ENCODE data around the gene OSTM1. TPM values are rescaled to one million over a fixed set of nuclear protein-coding genes. Genes with fewer than 3 reads are reported as not detected.
A peak's percentile ranks its signal among the peaks of the same experiment; 100 is the strongest.

OSTM1 gene
- polyA plus RNA-seq, 1 donor from 2014 or later = 54.7 TPM

DNA sequence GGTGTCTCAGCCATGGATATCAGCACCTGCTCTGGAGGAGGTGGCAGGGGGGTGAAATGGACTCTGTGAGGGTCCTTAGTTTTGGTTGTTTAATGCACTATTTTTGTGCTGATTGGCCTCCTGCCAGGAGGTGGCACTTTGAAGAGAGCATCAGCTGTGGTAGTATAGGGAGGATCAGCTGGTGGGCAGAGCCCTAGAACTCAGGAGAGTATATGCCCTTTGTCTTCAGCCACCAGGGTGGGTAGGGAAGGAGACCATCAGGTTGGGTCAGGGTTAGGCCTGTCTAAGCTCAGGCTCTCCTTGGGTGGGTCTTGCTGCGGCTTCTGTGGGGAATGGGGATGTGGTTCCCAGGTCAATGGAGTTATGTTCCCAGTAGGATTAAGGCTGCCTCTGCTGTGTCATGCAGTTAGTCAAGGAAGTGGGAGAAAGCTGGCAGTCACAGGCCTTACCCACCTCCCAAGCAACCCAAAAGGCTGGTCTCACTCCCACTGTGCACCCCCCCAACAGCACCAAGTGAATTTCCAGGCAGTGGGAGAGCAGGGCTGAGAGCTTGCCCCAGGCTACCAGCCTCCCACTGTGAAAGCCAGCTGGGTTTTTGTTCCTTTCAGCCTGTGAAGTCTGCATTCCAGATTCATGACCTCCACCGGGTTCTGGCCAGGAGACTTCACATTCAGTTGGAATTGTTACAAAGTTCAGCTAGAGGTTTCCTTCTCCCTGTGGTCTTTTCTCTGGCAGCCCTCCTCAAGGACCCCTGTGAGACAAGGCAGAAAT lies 5.7 kb upstream of the OSTM1 start:
- no peak for TF ChIP-seq EZH2 (IDR thresholded peaks at IDR 0.05; ENCODE audit: borderline replicate concordance, insufficient read depth, low read length, poor library complexity, severe bottlenecking)
- no peak for TF ChIP-seq MXI1 (conservative IDR thresholded peaks at IDR 0.05; ENCODE audit: poor library complexity, severe bottlenecking)
- TF ChIP-seq, protein P1, sequence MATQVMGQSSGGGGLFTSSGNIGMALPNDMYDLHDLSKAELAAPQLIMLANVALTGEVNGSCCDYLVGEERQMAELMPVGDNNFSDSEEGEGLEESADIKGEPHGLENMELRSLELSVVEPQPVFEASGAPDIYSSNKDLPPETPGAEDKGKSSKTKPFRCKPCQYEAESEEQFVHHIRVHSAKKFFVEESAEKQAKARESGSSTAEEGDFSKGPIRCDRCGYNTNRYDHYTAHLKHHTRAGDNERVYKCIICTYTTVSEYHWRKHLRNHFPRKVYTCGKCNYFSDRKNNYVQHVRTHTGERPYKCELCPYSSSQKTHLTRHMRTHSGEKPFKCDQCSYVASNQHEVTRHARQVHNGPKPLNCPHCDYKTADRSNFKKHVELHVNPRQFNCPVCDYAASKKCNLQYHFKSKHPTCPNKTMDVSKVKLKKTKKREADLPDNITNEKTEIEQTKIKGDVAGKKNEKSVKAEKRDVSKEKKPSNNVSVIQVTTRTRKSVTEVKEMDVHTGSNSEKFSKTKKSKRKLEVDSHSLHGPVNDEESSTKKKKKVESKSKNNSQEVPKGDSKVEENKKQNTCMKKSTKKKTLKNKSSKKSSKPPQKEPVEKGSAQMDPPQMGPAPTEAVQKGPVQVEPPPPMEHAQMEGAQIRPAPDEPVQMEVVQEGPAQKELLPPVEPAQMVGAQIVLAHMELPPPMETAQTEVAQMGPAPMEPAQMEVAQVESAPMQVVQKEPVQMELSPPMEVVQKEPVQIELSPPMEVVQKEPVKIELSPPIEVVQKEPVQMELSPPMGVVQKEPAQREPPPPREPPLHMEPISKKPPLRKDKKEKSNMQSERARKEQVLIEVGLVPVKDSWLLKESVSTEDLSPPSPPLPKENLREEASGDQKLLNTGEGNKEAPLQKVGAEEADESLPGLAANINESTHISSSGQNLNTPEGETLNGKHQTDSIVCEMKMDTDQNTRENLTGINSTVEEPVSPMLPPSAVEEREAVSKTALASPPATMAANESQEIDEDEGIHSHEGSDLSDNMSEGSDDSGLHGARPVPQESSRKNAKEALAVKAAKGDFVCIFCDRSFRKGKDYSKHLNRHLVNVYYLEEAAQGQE (IDR thresholded peaks at IDR 0.05; ENCODE audit: borderline replicate concordance) = no peak
- TF ChIP-seq POLR2AphosphoS5 (IDR thresholded peaks at IDR 0.05) = no peak
- Histone ChIP-seq H3K79me2 (replicated peaks; ENCODE audit: insufficient read depth, low read length) (no peaks in the 10 kb centered on the region), H3K27ac (ENCODE audit: low read length) (no peak overlapping the region), H3K27me3 (ENCODE audit: insufficient read depth, low read depth, low read length) (no peaks in the 10 kb centered on the region), H3K4me2 (ENCODE audit: low read length) (no peak overlapping the region), H2AFZ (ENCODE audit: low read depth, low read length) (no peak overlapping the region), H3K4me3 (ENCODE audit: low read length) (no peak overlapping the region), H3K9ac (ENCODE audit: low read length) (no peak overlapping the region), H3F3A (ENCODE audit: insufficient read depth, low read length, poor library complexity, severe bottlenecking) (no peaks in the 10 kb centered on the region), H3K9me3 (ENCODE audit: low read length) (no peaks in the 10 kb centered on the region), H3K9me2 (ENCODE audit: insufficient read depth, low read length) (no peaks in the 10 kb centered on the region), H3K36me3 (ENCODE audit: insufficient read depth, low read length) (no peaks in the 10 kb centered on the region), H4K20me1 (ENCODE audit: insufficient read depth) (no peaks in the 10 kb centered on the region)

- Histone ChIP-seq H4K20me1 (ENCODE audit: insufficient read depth) (no peaks in the 10 kb centered on the region), H3K9me2 (ENCODE audit: insufficient read depth, low read length) (no peaks in the 10 kb centered on the region), H3K79me2 (replicated peaks; ENCODE audit: insufficient read depth, low read length) (peaks cover 11% of the 10 kb centered on the region), H3K4me2 (ENCODE audit: low read length) (no peak overlapping the region), H3K36me3 (ENCODE audit: insufficient read depth, low read length) (no peaks in the 10 kb centered on the region), H3K4me3 (ENCODE audit: low read length) (no peak overlapping the region), H3K27ac (ENCODE audit: low read length) (no peak overlapping the region), H3K27me3 (ENCODE audit: insufficient read depth, low read depth, low read length) (no peaks in the 10 kb centered on the region), H3K9ac (ENCODE audit: low read length) (no peak overlapping the region), H3K9me3 (ENCODE audit: low read length) (no peaks in the 10 kb centered on the region), H2AFZ (ENCODE audit: low read depth, low read length) (no peak overlapping the region), H3F3A (ENCODE audit: insufficient read depth, low read length, poor library complexity, severe bottlenecking) (no peaks in the 10 kb centered on the region)
- TF ChIP-seq EZH2 (IDR thresholded peaks at IDR 0.05; ENCODE audit: borderline replicate concordance, insufficient read depth, low read length, poor library complexity, severe bottlenecking) = no peak
- TF ChIP-seq MXI1 (conservative IDR thresholded peaks at IDR 0.05; ENCODE audit: poor library complexity, severe bottlenecking) = no peak
- TF ChIP-seq POLR2AphosphoS5 (IDR thresholded peaks at IDR 0.05) = no peak
These were observed 3.6 kb upstream of the OSTM1 start for GRCh38 chr6:108078191-108078590.

GRCh38 chr6:108074057-108074358 lies 533 bp downstream of the OSTM1 start:
- peak overlapping the region; percentile 100 for H3K4me3 ChIP-seq (ENCODE audit: low read length)
- H2AFZ ChIP-seq (ENCODE audit: low read depth, low read length) = peak overlapping the region; percentile 79
- H3K9me2 ChIP-seq (ENCODE audit: insufficient read depth, low read length) = no peaks in the 10 kb centered on the region
- TF ChIP-seq MXI1 (conservative IDR thresholded peaks at IDR 0.05; ENCODE audit: poor library complexity, severe bottlenecking) (no peak), CTCF (IDR thresholded peaks at IDR 0.05; ENCODE audit: poor library complexity, severe bottlenecking) (no peak), EP300 (conservative IDR thresholded peaks at IDR 0.05; ENCODE audit: poor library complexity, severe bottlenecking) (no peak), EZH2 (IDR thresholded peaks at IDR 0.05; ENCODE audit: borderline replicate concordance, insufficient read depth, low read length, poor library complexity, severe bottlenecking) (no peak), POLR2AphosphoS5 (IDR thresholded peaks at IDR 0.05) (no peak), SMC3 (conservative IDR thresholded peaks at IDR 0.05; ENCODE audit: poor library complexity) (no peak), TAF1 (IDR thresholded peaks at IDR 0.05; ENCODE audit: low read depth) (no peak), RAD21 (conservative IDR thresholded peaks at IDR 0.05) (no peak)
- TF ChIP-seq, protein P1 (IDR thresholded peaks at IDR 0.05; ENCODE audit: borderline replicate concordance) = no peak
- no peaks in the 10 kb centered on the region for H3K36me3 ChIP-seq (ENCODE audit: insufficient read depth, low read length)
- H3K9me3 ChIP-seq (ENCODE audit: low read length) = no peaks in the 10 kb centered on the region
- peak overlapping the region; percentile 64 for H3K27ac ChIP-seq (ENCODE audit: low read length)
- H3K79me2 ChIP-seq (replicated peaks; ENCODE audit: insufficient read depth, low read length) = peaks cover 12% of the 10 kb centered on the region
- H3K4me2 ChIP-seq (ENCODE audit: low read length) = peak overlapping the region; percentile 66
- H3K9ac ChIP-seq (ENCODE audit: low read length) = peak overlapping the region; percentile 86
- H3K27me3 ChIP-seq (ENCODE audit: insufficient read depth, low read depth, low read length) = no peaks in the 10 kb centered on the region
- no peaks in the 10 kb centered on the region for H4K20me1 ChIP-seq (ENCODE audit: insufficient read depth)
- no peaks in the 10 kb centered on the region for H3F3A ChIP-seq (ENCODE audit: insufficient read depth, low read length, poor library complexity, severe bottlenecking)

Data from neural cell (in vitro differentiated cells).